ENCODE results near the gene EVA1A.

- TF ChIP-seq CTCF (conservative IDR thresholded peaks at IDR 0.05; ENCODE audit: low read length) (no peak), EZH2phosphoT487 (IDR thresholded peaks at IDR 0.05; ENCODE audit: borderline replicate concordance, low read depth, low read length) (no peak)
Observed at GRCh38 chr2:75523313-75524275, 37.1 kb downstream of the EVA1A start.
